NCI-H128 (cell line): ENCODE data around the gene ZNF761.
"Not testable (repeated sequence)": the region's sequence is repeated elsewhere in the genome, so short reads cannot be mapped to it uniquely, and the experiment has no call there.

ENCODE experiments used
- DNase-seq: peaks from one replicate; lab custom pipeline; 2025; ENCODE audit not compliant: unreplicated experiment; lab: John Stamatoyannopoulos, UW

ZNF761 gene

GRCh38 chr19:53431399-53432087, at the start of gene ZNF761:
Gene ZNF761, plus strand, starts transcription at chr19:53431984. Its CDS starts 15,285 bp downstream, at chr19:53447269.
- peak; percentile 80 for DNase-seq

GRCh38 chr19:53388168-53388567, 43.6 kb upstream of the ZNF761 start:
- no peak for DNase-seq

GRCh38 chr19:53388904-53389303, 42.9 kb upstream of the ZNF761 start:
- no peak for DNase-seq

GRCh38 chr19:53389571-53389970, 42.2 kb upstream of the ZNF761 start:
- DNase-seq = no peak

- no peak for DNase-seq
Observed at GRCh38 chr19:53389978-53390377, 41.8 kb upstream of the ZNF761 start.

- DNase-seq = no peak
Observed at GRCh38 chr19:53394522-53394973, 37.2 kb upstream of the ZNF761 start.

- DNase-seq = peak; percentile 81
Observed at GRCh38 chr19:53394974-53395839, 36.6 kb upstream of the ZNF761 start, which contains the start of gene ZNF765. Gene ZNF765, plus strand, starts transcription at chr19:53395149. Its CDS starts 2,867 bp downstream, at chr19:53398016.

GRCh38 chr19:53395840-53396524, 35.8 kb upstream of the ZNF761 start:
- DNase-seq = not testable (repeated sequence)

GRCh38 chr19:53396525-53396868, 35.3 kb upstream of the ZNF761 start:
- no peak for DNase-seq

- DNase-seq = not testable (repeated sequence)
Observed at GRCh38 chr19:53397918-53398317, 33.9 kb upstream of the ZNF761 start.

- DNase-seq = no peak
Observed at GRCh38 chr19:53409505-53410204, 22.1 kb upstream of the ZNF761 start.

- DNase-seq = not testable (repeated sequence)
Observed at GRCh38 chr19:53420520-53421315, 11.1 kb upstream of the ZNF761 start.

GRCh38 chr19:53422551-53422950, 9.2 kb upstream of the ZNF761 start:
- DNase-seq = no peak

- not testable (repeated sequence) for DNase-seq
Observed at GRCh38 chr19:53423074-53423473, 8.7 kb upstream of the ZNF761 start.

GRCh38 chr19:53423680-53424079, 8.1 kb upstream of the ZNF761 start:
- DNase-seq = not testable (repeated sequence)

GRCh38 chr19:53424968-53425597, 6.7 kb upstream of the ZNF761 start:
- DNase-seq = no peak

- no peak for DNase-seq
Observed at GRCh38 chr19:53432088-53432661, 391 bp downstream of the ZNF761 start.

GRCh38 chr19:53443809-53444208, 12.0 kb downstream of the ZNF761 start:
- DNase-seq = not testable (repeated sequence)

- not testable (repeated sequence) for DNase-seq
Observed at GRCh38 chr19:53447196-53447595, 15.4 kb downstream of the ZNF761 start.
